Measurements from ENCODE around the gene KLHDC8B. TPM values are rescaled to one million over a fixed set of nuclear protein-coding genes. Genes with fewer than 3 reads are reported as not detected.
"Not testable (repeated sequence)": the region's sequence is repeated elsewhere in the genome, so short reads cannot be mapped to it uniquely, and the experiment has no call there.

KLHDC8B gene
- total RNA-seq, 1 experiment from 2014 or later = 21.5 TPM

GRCh38 chr3:49218471-49218989 is 47.1 kb downstream of the KLHDC8B start:
- peak; percentile 75 for TF ChIP-seq GABPB1 (CRISPR knock-in tag; IDR thresholded peaks at IDR 0.05)
- peaks cover 14% of the 10 kb centered on the region for H3K36me3 Mint-ChIP-seq
- CTCF ChIA-PET; H3K4me3 Mint-ChIP-seq; DNase-seq (ENCODE audit: low spot score); H3K4me1 Mint-ChIP-seq; H3K27ac Mint-ChIP-seq; POLR2A ChIA-PET; ATAC-seq; H3K27me3 Mint-ChIP-seq (ENCODE audit: low read depth): not testable (repeated sequence)
- peaks cover 67% of the 10 kb centered on the region for H3K9me3 Mint-ChIP-seq

- TF ChIP-seq ATF6 (CRISPR knock-in tag; IDR thresholded peaks at IDR 0.05) = no peak
- TF ChIP-seq USF1 (CRISPR knock-in tag; IDR thresholded peaks at IDR 0.05) = no peak
- TF ChIP-seq MYBL2 (CRISPR knock-in tag; IDR thresholded peaks at IDR 0.05) = no peak
- no peak for TF ChIP-seq ERG (CRISPR knock-in tag; IDR thresholded peaks at IDR 0.05)
- TF ChIP-seq ATF2 (CRISPR knock-in tag; IDR thresholded peaks at IDR 0.05; ENCODE audit: borderline replicate concordance, low read depth) = no peak
- TF ChIP-seq NFATC4 (CRISPR knock-in tag; IDR thresholded peaks at IDR 0.05) = no peak
- no peak for TF ChIP-seq HMGA2 (CRISPR knock-in tag; IDR thresholded peaks at IDR 0.05)
- no peak for TF ChIP-seq SOX15 (CRISPR knock-in tag; IDR thresholded peaks at IDR 0.05)
Observed at GRCh38 chr3:49219132-49219531, 47.7 kb downstream of the KLHDC8B start.

GRCh38 chr3:49220985-49221563 is 49.7 kb downstream of the KLHDC8B start:
- H3K27ac Mint-ChIP-seq; H3K36me3 Mint-ChIP-seq; DNase-seq (ENCODE audit: low spot score); POLR2A ChIA-PET; H3K4me3 Mint-ChIP-seq; ATAC-seq; H3K4me1 Mint-ChIP-seq: not testable (repeated sequence)
- H3K27me3 Mint-ChIP-seq (ENCODE audit: low read depth) = peaks cover 11% of the 10 kb centered on the region
- peaks cover 59% of the 10 kb centered on the region for H3K9me3 Mint-ChIP-seq
- CTCF ChIA-PET = interaction anchor here (0.9 kb wide), 1 partner anchor 50 kb away, joined by 3 read pairs; the partner anchor contains the start of gene KLHDC8B

More at GRCh38 chr3:49219132-49219531, 47.7 kb downstream of the KLHDC8B start:
- H3K9me3 Mint-ChIP-seq = peaks cover 68% of the 10 kb centered on the region
- ChIA-PET CTCF (no interaction called here), POLR2A (no interaction called here)
- no peak overlapping the region for H3K4me3 Mint-ChIP-seq
- DNase-seq (ENCODE audit: low spot score) (no peak), ATAC-seq (no peak)
- peaks cover 11% of the 10 kb centered on the region for H3K36me3 Mint-ChIP-seq
- H3K27ac Mint-ChIP-seq = no peak overlapping the region
- peaks cover 8% of the 10 kb centered on the region; the same call in 1 of the 2 replicates for H3K27me3 Mint-ChIP-seq (ENCODE audit: low read depth)
- H3K4me1 Mint-ChIP-seq = no peaks in the 10 kb centered on the region

- POLR2A ChIA-PET = no interaction called here
- DNase-seq (ENCODE audit: low spot score) = no peak
Observed at GRCh38 chr3:49222002-49222401, 50.6 kb downstream of the KLHDC8B start.

More at GRCh38 chr3:49222002-49222401, 50.6 kb downstream of the KLHDC8B start:
- ATAC-seq = no peak
- no peak overlapping the region for H3K4me3 Mint-ChIP-seq
- H3K27me3 Mint-ChIP-seq (ENCODE audit: low read depth) = peaks cover 15% of the 10 kb centered on the region
- H3K9me3 Mint-ChIP-seq = peaks cover 61% of the 10 kb centered on the region
- TF ChIP-seq ATF1 (CRISPR knock-in tag; IDR thresholded peaks at IDR 0.05) (no peak), E2F1 (CRISPR knock-in tag; IDR thresholded peaks at IDR 0.05) (no peak), NFATC4 (CRISPR knock-in tag; IDR thresholded peaks at IDR 0.05) (no peak)
- no peak overlapping the region for H3K27ac Mint-ChIP-seq
- CTCF ChIA-PET = no interaction called here
- no peaks in the 10 kb centered on the region for H3K4me1 Mint-ChIP-seq
- 0 out of 2 replicates have a peak, but pooled peaks cover 2% of the 10 kb centered on the region for H3K36me3 Mint-ChIP-seq

Other genes with a start within 250 kb of the KLHDC8B start
- gene P4HTM, start 181.4 kb upstream of the KLHDC8B start, total RNA-seq (2021) = 21.9 to 28.8 TPM (median 28.2 TPM) in 3 replicates
- 204 to 213 TPM (median 209 TPM) in 3 replicates for gene WDR6, start 164.2 kb upstream of the KLHDC8B start, total RNA-seq (2021)
- gene DALRD3, start 153.0 kb upstream of the KLHDC8B start, total RNA-seq (2021) = 38.8 to 41.4 TPM (median 39.6 TPM) in 3 replicates
- gene NDUFAF3, start 149.5 kb upstream of the KLHDC8B start, total RNA-seq (2021) = 36.8 to 50.3 TPM (median 49.6 TPM) in 3 replicates
- gene IMPDH2, start 142.2 kb upstream of the KLHDC8B start, total RNA-seq (2021) = 449 to 472 TPM (median 452 TPM) in 3 replicates
- gene QRICH1, start 77.5 kb upstream of the KLHDC8B start, total RNA-seq (2021) = 110 to 123 TPM (median 120 TPM) in 3 replicates
- gene QARS1, start 66.8 kb upstream of the KLHDC8B start, total RNA-seq (2021) = 405 to 471 TPM (median 433 TPM) in 3 replicates
- gene USP19, start 50.8 kb upstream of the KLHDC8B start, total RNA-seq (2021) = 72.4 to 75.8 TPM (median 73.3 TPM) in 3 replicates
- gene LAMB2, start 38.5 kb upstream of the KLHDC8B start, total RNA-seq (2021) = 118 to 134 TPM (median 130 TPM) in 3 replicates
- gene CCDC71, start 5.3 kb upstream of the KLHDC8B start, total RNA-seq (2021) = 29.8 to 32.0 TPM (median 29.8 TPM) in 3 replicates
- 2.1 to 2.5 TPM (median 2.4 TPM) in 3 replicates for gene C3orf62, start 105.6 kb downstream of the KLHDC8B start, total RNA-seq (2021)
- 29.1 to 38.5 TPM (median 36.6 TPM) in 3 replicates for gene USP4, start 168.5 kb downstream of the KLHDC8B start, total RNA-seq (2021)
- 305 to 323 TPM (median 321 TPM) in 3 replicates for gene GPX1, start 186.8 kb downstream of the KLHDC8B start, total RNA-seq (2021)
- 367 to 398 TPM (median 389 TPM) in 3 replicates for gene RHOA, start 240.4 kb downstream of the KLHDC8B start, total RNA-seq (2021)
- gene TCTA, start 240.8 kb downstream of the KLHDC8B start, total RNA-seq (2021) = 10.1 to 11.9 TPM (median 11.5 TPM) in 3 replicates